Stimulated activated naive CD8-positive, alpha-beta T cell treated with anti-CD3 and anti-CD28 coated beads, Interleukin-15, Interleukin-2, amounts not matched to agents 100 ng/mL and 50 ng/mL, for 24 hours (primary cell): ENCODE results near the gene HIF3A.

ENCODE experiments used
- H3K27ac Mint-ChIP-seq: one replicate; pipeline ENCODE4 v1.8.0; 2021; ENCODE audit warnings: mild to moderate bottlenecking, mixed read lengths
- H3K27me3 Mint-ChIP-seq: one replicate; pipeline ENCODE4 v1.8.0; 2021; ENCODE audit warnings: mixed read lengths
- H3K36me3 Mint-ChIP-seq: one replicate; pipeline ENCODE4 v1.8.0; 2021; ENCODE audit warnings: low read depth, mixed read lengths
- H3K4me1 Mint-ChIP-seq: one replicate; pipeline ENCODE4 v1.8.0; 2021; ENCODE audit warnings: low read depth, mixed read lengths
- H3K4me3 Mint-ChIP-seq: one replicate; pipeline ENCODE4 v1.8.0; 2021; ENCODE audit warnings: mild to moderate bottlenecking, mixed read lengths
- H3K9me3 Mint-ChIP-seq: one replicate; pipeline ENCODE4 v1.8.0; 2021; ENCODE audit warnings: mixed read lengths

Gene HIF3A

DNA sequence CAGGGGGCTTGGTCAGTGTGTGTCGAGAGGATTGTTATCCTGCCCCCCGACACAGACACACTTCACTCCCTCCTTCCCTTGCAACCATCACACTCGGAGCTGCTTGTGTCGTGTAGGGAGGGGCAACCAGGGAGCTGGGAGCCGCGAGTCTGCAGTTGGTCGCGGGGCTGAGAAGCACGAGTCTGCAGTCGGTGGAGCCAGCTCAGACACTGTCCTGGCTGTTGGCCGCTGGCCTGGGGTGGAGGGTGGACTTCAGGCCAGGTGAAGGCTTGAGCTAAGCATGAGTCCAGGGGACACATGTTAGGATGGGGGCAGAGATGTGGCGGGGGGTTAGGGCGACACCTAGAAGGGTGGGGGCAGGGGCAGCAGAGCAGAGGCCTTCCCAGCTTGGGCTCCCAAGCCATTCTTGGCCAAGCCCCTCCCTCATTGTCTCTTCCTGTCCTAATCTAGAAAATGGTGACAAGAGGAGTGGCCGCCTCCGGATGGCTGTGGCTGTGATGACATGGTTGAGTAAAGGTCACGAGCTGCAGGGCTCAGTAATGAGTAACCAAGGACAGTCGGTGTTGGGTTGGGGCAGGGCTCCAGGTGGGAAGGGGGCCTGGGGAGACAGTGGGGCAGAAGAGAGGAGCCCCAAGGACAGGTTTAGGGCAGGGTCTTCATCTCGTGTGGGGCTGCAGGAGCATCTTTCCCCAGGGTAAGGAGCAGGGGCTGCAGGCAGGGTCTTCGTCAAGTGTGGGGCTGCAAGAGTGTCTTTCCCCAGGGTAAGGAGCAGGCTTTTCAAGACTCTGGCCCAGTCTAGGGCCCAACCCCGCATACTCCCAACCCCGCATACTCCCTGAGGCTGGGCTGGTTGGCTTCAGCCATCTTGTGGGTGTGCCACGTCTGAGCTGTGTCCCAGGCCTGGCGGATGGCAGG lies 58.6 kb downstream of the HIF3A start:
- Mint-ChIP-seq H3K27me3 (no peaks in the 10 kb centered on the region), H3K9me3 (no peaks in the 10 kb centered on the region), H3K4me3 (peak overlapping the region; percentile 19), H3K36me3 (peaks cover 62% of the 10 kb centered on the region), H3K27ac (peak overlapping the region; percentile 74), H3K4me1 (peaks cover 59% of the 10 kb centered on the region)

DNA sequence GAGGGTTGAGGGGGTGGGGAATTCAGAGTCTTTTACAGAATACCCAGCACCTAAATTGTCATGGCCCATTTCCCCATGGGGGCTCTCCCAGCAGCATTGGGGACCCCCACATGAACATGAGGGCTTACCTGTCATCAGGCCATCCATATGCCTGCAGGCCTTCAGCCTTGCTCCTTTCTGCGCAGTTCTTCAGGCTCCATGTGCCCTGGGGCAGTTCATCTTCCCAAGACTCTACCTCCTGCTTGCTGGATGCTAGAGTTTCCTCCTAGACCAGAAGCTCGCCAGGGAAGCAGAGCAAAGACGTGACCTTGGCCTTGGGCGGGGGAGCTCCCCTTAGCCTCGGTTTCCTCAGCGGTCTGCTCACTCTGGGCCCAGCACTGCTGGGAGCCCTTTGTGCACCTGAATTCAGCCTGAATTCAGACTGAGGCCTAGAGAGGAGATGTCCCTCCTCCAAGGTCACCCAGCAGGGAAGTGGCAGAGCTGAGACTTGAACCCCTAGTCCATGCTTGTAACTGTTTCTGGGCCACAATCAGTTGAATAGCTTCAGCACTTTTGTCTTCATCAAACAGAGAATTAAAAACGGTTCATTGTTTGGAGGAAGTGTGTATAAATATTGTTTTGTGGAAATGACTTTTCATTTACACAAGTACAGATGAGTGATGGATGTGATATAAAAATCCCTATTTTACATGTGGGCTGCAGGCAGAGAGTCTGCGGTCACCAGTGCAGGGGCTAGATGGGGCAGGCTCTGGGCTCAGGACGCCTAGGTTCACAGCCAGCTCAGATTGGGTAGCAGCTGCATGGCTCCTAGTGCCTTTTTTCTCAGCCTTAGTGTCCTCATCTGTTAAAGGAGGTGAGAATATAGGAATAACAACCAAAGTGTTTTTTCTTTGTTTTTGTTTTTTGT lies 59.6 kb downstream of the HIF3A start:
- peaks cover 66% of the 10 kb centered on the region for H3K36me3 Mint-ChIP-seq
- H3K4me1 Mint-ChIP-seq = peaks cover 56% of the 10 kb centered on the region
- no peaks in the 10 kb centered on the region for H3K9me3 Mint-ChIP-seq
- no peak overlapping the region for H3K4me3 Mint-ChIP-seq
- H3K27ac Mint-ChIP-seq = peak overlapping the region; percentile 63
- no peaks in the 10 kb centered on the region for H3K27me3 Mint-ChIP-seq

DNA sequence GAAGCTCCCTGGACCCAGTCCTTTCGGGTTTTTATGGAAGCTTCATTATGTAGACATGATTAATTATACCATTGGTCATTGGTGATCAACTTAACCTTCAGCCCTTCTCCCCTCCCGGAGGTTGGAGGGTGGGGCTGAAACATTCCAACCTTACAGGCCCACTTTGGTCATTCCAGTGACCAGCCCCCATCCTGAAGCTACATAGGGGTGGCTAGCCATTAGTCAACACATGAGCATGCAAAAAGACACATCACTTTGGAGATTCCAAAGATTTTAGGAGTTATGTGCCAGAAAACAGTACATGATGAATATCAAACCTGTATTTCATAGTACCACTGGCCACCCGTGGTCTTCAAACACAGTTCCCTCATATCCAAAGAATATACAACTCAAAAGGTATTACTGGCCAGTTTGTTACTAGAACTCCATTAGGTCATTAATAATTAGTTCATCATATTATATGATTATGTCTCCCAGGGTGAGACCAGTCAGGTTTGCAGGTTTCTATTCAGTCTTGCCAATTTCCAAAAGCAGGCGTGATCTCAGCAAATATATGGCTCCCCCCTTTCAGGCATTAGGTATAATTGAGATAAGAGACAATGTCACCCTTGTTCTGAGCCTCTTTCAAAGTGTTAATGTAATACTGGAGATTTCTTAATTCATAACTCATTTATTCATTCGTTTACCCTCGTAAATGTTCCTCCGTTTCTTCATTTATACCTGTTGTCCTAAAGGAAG lies 61.2 kb downstream of the HIF3A start:
- Mint-ChIP-seq H3K27me3 (no peaks in the 10 kb centered on the region), H3K36me3 (peaks cover 67% of the 10 kb centered on the region), H3K4me1 (peaks cover 52% of the 10 kb centered on the region), H3K27ac (no peak overlapping the region), H3K4me3 (no peak overlapping the region), H3K9me3 (no peaks in the 10 kb centered on the region)

DNA sequence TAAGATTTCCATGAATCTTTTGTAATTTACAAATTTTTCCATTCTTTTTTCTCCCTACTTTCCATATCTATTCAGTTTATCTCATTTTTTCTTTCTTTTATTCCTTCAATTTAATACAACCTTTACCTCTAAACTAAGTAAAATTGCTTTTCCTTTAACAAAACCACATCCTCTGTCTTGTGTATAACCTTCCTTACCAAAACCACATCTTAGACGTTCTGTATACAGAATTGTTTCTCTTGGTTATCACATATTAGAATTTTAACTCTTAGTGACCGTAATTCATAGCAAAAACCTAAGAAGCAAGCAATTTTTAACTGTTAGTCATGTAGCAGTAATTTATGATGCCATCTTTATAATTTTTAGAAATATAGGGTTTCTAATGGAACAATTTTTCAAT lies 65.1 kb downstream of the HIF3A start:
- Mint-ChIP-seq H3K27me3 (no peaks in the 10 kb centered on the region), H3K9me3 (no peaks in the 10 kb centered on the region), H3K36me3 (peaks cover 56% of the 10 kb centered on the region), H3K27ac (peak overlapping the region; percentile 74), H3K4me1 (peaks cover 33% of the 10 kb centered on the region), H3K4me3 (peak overlapping the region; percentile 67)

DNA sequence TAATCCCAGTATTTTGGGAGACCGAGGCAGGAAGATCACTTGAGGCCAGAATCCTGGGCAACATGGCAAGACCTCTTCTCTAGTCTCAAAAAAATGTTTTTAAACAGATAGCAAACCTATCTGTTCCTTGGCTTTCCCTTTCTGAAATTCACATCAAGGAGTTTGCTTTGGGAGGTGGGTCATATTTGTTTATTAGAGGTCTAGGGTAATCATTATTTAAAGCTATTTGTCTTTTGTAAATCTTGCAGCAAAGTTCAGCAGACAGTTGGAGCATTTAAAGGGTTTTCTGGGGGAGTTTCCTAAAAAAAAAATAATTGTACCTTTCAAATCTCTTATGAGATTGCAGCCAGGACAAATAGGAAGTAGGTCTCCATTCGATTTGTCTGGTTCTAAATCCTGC lies 67.5 kb downstream of the HIF3A start:
- H3K4me1 Mint-ChIP-seq = peaks cover 37% of the 10 kb centered on the region
- H3K4me3 Mint-ChIP-seq = no peak overlapping the region
- H3K27ac Mint-ChIP-seq = no peak overlapping the region
- H3K27me3 Mint-ChIP-seq = no peaks in the 10 kb centered on the region
- H3K36me3 Mint-ChIP-seq = peaks cover 46% of the 10 kb centered on the region
- H3K9me3 Mint-ChIP-seq = no peaks in the 10 kb centered on the region

DNA sequence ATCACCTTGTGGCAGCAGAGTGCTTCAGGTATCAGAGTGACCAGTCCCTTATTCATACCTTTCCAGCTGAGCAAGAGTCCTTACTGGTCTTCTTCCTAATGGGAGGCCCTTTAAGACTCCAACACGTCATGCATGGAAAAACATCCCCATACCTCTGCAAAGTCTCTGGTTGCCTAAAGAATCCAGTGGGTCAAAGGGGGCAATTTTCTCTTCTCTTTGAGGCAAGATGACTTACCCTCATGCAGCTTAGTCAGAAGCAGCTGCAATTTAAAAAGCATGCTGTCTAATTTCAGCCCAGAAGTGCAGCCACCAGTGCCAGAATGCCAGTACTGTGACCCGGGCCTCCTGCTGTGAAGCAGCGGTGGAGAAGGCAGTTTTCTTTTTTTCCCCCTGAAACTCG lies 68.7 kb downstream of the HIF3A start:
- peaks cover 42% of the 10 kb centered on the region for H3K36me3 Mint-ChIP-seq
- no peaks in the 10 kb centered on the region for H3K9me3 Mint-ChIP-seq
- H3K27me3 Mint-ChIP-seq = no peaks in the 10 kb centered on the region
- H3K27ac Mint-ChIP-seq = no peak overlapping the region
- H3K4me1 Mint-ChIP-seq = peaks cover 33% of the 10 kb centered on the region
- no peak overlapping the region for H3K4me3 Mint-ChIP-seq

DNA sequence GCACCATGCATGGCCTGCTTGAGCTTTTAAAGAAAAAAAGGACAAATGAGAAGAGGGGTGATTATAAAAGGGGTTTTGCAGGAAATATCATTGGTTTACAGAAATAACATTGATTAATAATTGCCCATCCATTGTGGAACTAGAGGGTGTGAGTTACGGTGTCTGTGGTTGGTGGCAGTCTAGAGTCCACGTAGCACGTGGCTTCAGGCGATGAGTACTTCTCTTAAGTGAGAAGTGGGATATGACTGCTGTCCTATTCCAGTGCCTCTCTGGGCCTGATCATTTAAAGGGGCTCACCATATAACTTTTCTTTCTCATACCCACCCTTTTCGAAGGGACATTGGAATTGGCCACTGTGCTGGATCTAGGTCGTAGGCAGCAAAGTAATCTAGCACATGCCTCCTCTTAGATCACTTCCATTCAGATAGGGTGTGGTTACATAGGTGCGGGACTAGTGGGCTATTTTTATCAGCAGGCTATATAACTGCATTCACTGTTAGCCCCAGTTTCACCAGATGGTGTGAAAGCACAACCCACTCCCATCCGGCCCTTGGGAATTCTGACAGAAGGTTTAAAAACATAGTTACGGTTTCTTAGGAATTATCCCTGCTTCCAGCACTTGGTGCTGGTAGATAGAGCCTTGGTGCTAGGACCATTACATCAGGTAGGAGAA lies 69.9 kb downstream of the HIF3A start:
- Mint-ChIP-seq H3K27ac (no peak overlapping the region), H3K36me3 (peaks cover 39% of the 10 kb centered on the region), H3K4me3 (no peak overlapping the region), H3K27me3 (no peaks in the 10 kb centered on the region), H3K4me1 (peaks cover 32% of the 10 kb centered on the region), H3K9me3 (no peaks in the 10 kb centered on the region)

DNA sequence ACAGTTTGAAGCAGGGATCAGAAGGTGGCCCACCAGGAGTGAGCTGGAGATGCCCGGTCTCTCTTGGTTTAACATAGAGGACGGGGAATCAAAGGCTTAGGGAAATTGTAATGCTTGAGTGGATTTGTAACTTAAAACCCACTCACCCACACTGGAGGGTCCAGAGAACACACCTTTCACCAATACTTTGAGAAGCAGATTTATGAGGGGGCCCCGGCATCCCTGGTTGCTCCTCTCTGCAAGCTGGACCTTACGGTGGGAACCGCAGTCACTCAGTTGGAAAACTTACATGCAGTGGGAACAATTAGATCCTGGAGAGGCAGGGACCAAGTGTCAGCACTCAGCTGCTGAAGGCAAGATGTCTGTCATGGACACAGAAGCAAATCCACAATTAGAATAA lies 70.6 kb downstream of the HIF3A start:
- Mint-ChIP-seq H3K27me3 (no peaks in the 10 kb centered on the region), H3K4me3 (no peak overlapping the region), H3K27ac (no peak overlapping the region), H3K4me1 (peaks cover 28% of the 10 kb centered on the region), H3K36me3 (peaks cover 36% of the 10 kb centered on the region), H3K9me3 (no peaks in the 10 kb centered on the region)

DNA sequence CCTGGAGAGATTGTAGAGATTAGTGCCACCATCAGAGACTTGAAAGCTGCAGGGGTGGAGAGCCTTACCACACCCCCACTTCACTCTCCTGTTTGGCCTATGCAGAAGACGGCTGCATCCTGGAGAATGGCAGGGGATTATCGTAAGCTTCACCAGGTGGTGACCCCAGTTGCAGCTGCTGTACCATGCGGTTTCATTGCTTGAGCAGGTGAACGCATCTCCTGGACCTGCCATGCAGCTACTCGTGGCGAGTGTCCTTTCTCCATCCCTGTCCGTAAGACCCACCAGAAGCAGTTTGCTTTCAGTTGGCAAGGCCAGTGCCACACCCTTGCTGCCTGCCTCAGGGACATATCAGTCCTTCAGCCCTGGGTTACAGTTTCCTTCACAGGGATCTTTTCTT lies 71.3 kb downstream of the HIF3A start:
- Mint-ChIP-seq H3K36me3 (peaks cover 36% of the 10 kb centered on the region), H3K27me3 (no peaks in the 10 kb centered on the region), H3K4me1 (peaks cover 28% of the 10 kb centered on the region), H3K27ac (no peak overlapping the region), H3K9me3 (no peaks in the 10 kb centered on the region), H3K4me3 (no peak overlapping the region)

DNA sequence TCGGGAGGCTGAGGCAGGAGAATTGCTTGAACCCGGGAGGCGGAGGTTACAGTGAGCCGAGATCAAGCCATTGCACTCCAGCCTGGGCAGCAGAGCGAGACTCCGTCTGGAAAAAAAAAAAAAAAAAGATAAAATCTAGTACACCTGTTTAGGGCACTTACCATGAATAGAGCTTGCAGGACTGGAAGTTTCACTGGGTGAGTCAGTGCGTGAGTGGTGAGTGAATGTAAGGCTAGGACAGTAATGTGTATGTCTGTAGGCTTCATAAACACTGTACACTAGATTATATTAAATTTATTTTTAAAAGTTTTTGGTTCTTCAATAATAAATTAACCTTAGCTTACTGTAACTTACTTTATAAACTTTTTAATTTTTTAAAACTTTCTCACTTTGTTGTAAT lies 73.0 kb downstream of the HIF3A start:
- Mint-ChIP-seq H3K9me3 (no peaks in the 10 kb centered on the region), H3K4me1 (peaks cover 22% of the 10 kb centered on the region)

DNA sequence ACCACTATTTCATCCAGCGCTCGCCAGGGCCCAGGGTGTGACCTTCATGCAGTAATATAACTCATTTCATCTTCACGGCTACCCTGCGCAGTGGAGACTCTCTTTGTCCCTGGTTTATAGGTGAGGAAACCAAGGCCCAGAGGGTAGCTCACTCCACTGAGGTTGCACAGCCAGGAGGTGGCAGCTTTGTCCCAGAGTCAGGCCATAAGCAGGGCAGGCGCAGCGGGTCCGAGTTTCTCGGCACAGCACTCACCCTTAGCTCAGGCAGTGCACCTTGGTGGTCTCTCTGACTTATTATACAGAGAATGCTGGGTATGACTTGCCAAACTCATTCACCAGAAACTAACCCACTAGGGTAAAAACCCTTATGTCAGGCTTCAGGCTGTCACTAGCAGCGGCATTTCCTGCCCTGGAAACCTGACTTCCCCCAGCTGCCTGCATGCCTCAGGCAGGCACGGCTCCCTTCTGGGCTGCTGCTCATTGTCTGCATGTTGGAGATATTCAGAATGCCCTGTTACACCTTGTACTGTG lies 74.6 kb downstream of the HIF3A start:
- peaks cover 34% of the 10 kb centered on the region for H3K36me3 Mint-ChIP-seq
- H3K9me3 Mint-ChIP-seq = no peaks in the 10 kb centered on the region
- no peak overlapping the region for H3K4me3 Mint-ChIP-seq
- H3K27me3 Mint-ChIP-seq = no peaks in the 10 kb centered on the region
- H3K4me1 Mint-ChIP-seq = peaks cover 21% of the 10 kb centered on the region
- H3K27ac Mint-ChIP-seq = no peak overlapping the region

More for the DNA sequence above, 73.0 kb downstream of the HIF3A start:
- H3K4me3 Mint-ChIP-seq = no peak overlapping the region
- H3K36me3 Mint-ChIP-seq = peaks cover 23% of the 10 kb centered on the region
- no peak overlapping the region for H3K27ac Mint-ChIP-seq
- no peaks in the 10 kb centered on the region for H3K27me3 Mint-ChIP-seq

DNA sequence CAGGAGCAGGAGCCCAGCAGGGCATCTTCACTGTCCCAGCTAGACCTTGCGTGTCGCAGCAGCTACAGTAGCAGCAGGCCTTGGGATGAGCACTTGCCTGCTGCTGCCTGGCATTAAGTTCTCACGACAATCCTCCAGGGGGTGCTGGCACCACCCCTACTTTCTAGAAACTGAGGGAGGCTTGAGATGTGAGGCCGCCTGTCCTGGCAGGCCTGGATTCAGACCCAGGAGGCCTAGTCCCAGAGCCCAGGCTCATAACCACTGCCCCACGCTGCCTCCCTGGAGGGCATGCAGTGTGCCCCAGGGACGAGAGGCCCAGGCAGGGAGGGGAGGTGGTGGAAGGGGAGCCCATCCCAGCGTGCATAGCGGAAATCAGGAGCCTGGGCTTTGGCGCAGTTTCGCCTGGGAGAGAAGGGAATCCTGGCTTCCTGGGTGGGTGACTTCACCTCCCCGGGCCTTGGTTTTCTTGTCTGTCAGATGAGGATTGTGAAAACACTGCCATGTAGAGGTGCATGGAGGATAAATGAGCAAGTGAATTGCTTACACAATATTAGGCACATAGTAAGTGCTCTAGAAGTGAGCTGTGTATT lies 76.2 kb downstream of the HIF3A start:
- Mint-ChIP-seq H3K4me3 (no peak overlapping the region), H3K36me3 (peaks cover 37% of the 10 kb centered on the region), H3K27me3 (no peaks in the 10 kb centered on the region), H3K4me1 (peaks cover 16% of the 10 kb centered on the region), H3K27ac (no peak overlapping the region), H3K9me3 (no peaks in the 10 kb centered on the region)

DNA sequence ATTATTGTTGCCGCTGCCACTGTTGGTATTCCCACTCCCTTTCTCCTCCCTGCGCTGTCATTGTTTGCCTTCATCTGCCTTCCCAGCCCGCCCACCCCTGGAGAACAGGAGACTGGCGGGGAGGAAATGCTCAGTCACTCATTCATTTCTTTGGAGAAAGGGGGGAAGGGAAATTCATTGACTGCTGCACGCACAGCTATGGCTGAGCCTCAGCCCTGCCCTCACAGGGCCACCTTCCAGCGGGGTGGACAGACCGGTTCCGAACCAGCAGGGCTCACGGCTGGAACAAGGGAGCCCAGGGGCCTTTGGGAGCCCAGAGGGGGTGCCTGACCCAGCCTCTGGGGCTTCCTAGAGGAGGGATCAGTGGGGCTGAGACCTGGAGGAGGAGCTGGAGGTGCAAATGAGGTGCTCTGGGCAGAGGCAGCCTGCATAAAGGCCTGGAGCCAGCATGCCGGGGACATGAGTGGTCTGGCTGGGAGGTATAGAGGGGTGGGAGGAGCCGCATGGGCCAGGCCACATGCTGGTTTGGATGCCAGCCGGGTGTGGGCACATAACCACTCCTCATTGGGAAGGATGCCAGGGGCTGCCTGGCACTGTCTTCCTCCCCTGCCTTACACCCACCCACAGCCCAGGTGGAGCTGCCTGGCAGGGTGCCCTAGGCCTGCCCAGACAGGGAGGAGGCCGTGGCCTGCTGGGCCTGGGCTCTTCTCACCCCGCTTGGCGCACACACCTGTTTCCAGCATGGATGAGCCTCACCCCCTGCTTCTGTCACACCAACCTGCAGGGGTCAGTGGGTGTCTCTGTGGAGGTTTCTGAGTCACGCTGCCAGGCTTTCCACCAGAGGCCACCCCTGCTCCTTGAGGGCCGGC lies 76.9 kb downstream of the HIF3A start:
- Mint-ChIP-seq H3K27me3 (no peaks in the 10 kb centered on the region), H3K4me3 (no peak overlapping the region), H3K36me3 (peaks cover 41% of the 10 kb centered on the region), H3K27ac (no peak overlapping the region), H3K9me3 (no peaks in the 10 kb centered on the region), H3K4me1 (peaks cover 14% of the 10 kb centered on the region)
